H9 (cell line): ENCODE measurements around the gene LHFPL2. TPM values are rescaled to one million over a fixed set of nuclear protein-coding genes. Genes with fewer than 3 reads are reported as not detected.

Experiments
- DNase-seq: peaks from one replicate; pipeline ENCODE4 v3.0.0-alpha.2; 2017
- H2AFZ ChIP-seq: one replicate; pipeline ENCODE4 v1.6.1; 2013; ENCODE audit warnings: mild to moderate bottlenecking, low read length, control low read depth, moderate library complexity
- H2AK5ac ChIP-seq: 2 replicates; pipeline ENCODE4 v1.6.1; 2013; ENCODE audit warnings: low read length, control low read depth, mixed read lengths; ENCODE audit not compliant: insufficient read length
- H2BK120ac ChIP-seq: one replicate; pipeline ENCODE4 v1.6.1; 2013; ENCODE audit warnings: low read depth, mild to moderate bottlenecking, low read length, control low read depth, inconsistent platforms; ENCODE audit not compliant: poor library complexity, severe bottlenecking
- H2BK12ac ChIP-seq: 2 replicates; pipeline ENCODE4 v1.6.1; 2013; ENCODE audit warnings: low read length, control low read depth, mixed read lengths, low read depth; ENCODE audit not compliant: insufficient read length
- H2BK15ac ChIP-seq: 2 replicates; pipeline ENCODE4 v1.6.1; 2013; ENCODE audit warnings: low read depth, low read length, control low read depth
- H2BK20ac ChIP-seq: one replicate; pipeline ENCODE4 v1.6.1; 2013; ENCODE audit warnings: low read depth, mild to moderate bottlenecking, low read length, control low read depth, inconsistent platforms; ENCODE audit not compliant: poor library complexity, severe bottlenecking
- H2BK5ac ChIP-seq: 2 replicates; pipeline ENCODE4 v1.6.1; 2013; ENCODE audit warnings: low read length, control low read depth, mixed read lengths; ENCODE audit not compliant: insufficient read length
- H3K14ac ChIP-seq: 2 replicates; pipeline ENCODE4 v1.6.1; 2013; ENCODE audit warnings: low read length, control low read depth; ENCODE audit not compliant: insufficient read depth
- H3K18ac ChIP-seq: 2 replicates; pipeline ENCODE4 v1.6.1; 2013; ENCODE audit warnings: low read depth, mild to moderate bottlenecking, mixed read lengths, low read length, control low read depth; ENCODE audit not compliant: insufficient read length
- H3K23ac ChIP-seq: 2 replicates; pipeline ENCODE4 v1.6.1; 2013; ENCODE audit warnings: low read length, control low read depth, mixed read lengths, low read depth; ENCODE audit not compliant: insufficient read length
- H3K23me2 ChIP-seq: 2 replicates; pipeline ENCODE4 v1.6.1; 2013; ENCODE audit warnings: low read depth, mild to moderate bottlenecking, mixed read lengths, low read length, control low read depth; ENCODE audit not compliant: insufficient read length, poor library complexity, severe bottlenecking
- H3K27ac ChIP-seq: 2 replicates; pipeline ENCODE4 v1.5.1; 2013; ENCODE audit warnings: low read length, control low read depth, mixed read lengths, low read depth; ENCODE audit not compliant: insufficient read length
- H3K27me3 ChIP-seq: 2 replicates; pipeline ENCODE4 v1.6.1; 2013; ENCODE audit warnings: low read length, control low read depth, inconsistent platforms; ENCODE audit not compliant: insufficient read depth
- H3K4ac ChIP-seq: 2 replicates; pipeline ENCODE4 v1.6.1; 2013; ENCODE audit warnings: low read depth, mild to moderate bottlenecking, control low read depth, inconsistent platforms, low read length, moderate library complexity
- H3K4me1 ChIP-seq: 2 replicates; pipeline ENCODE4 v1.6.1; 2013; ENCODE audit warnings: low read length, control low read depth, inconsistent platforms; ENCODE audit not compliant: insufficient read depth
- H3K4me2 ChIP-seq: 2 replicates; pipeline ENCODE4 v1.6.1; 2013; ENCODE audit warnings: low read length, control low read depth, mixed read lengths; ENCODE audit not compliant: insufficient read length, insufficient read depth
- H3K56ac ChIP-seq: 2 replicates; pipeline ENCODE4 v1.6.1; 2013; ENCODE audit warnings: low read depth, mild to moderate bottlenecking, mixed read lengths, low read length, control low read depth; ENCODE audit not compliant: insufficient read length
- H3K79me1 ChIP-seq: 2 replicates; pipeline ENCODE4 v1.6.1; 2013; ENCODE audit warnings: low read depth, mild to moderate bottlenecking, moderate library complexity, low read length, control low read depth, inconsistent platforms; ENCODE audit not compliant: insufficient read depth, poor library complexity, severe bottlenecking
- H3K79me2 ChIP-seq: 2 replicates; pipeline ENCODE4 v1.6.1; 2013; ENCODE audit warnings: low read length, control low read depth, inconsistent platforms; ENCODE audit not compliant: insufficient read depth
- H3K9ac ChIP-seq: 2 replicates; pipeline ENCODE4 v1.6.1; 2013; ENCODE audit warnings: low read length, control low read depth, mixed read lengths; ENCODE audit not compliant: insufficient read length; ENCODE audit errors: extremely low read depth
- H3K9me3 ChIP-seq: one replicate; pipeline ENCODE4 v1.6.1; 2013; ENCODE audit warnings: low read depth, low read length, inconsistent platforms; ENCODE audit not compliant: control insufficient read depth
- H3T11ph ChIP-seq: one replicate; pipeline ENCODE4 v1.6.1; 2013; ENCODE audit warnings: mild to moderate bottlenecking, low read length, control low read depth, inconsistent platforms
- H4K20me1 ChIP-seq: one replicate; pipeline ENCODE4 v1.6.1; 2013; ENCODE audit not compliant: control insufficient read depth, insufficient read length, insufficient read depth
- H4K5ac ChIP-seq: 2 replicates; pipeline ENCODE4 v1.6.1; 2013; ENCODE audit warnings: low read depth, mild to moderate bottlenecking, mixed read lengths, low read length, control low read depth; ENCODE audit not compliant: insufficient read length
- H4K8ac ChIP-seq: replicated peaks from 2 replicates; pipeline ENCODE4 v1.6.1; 2013; ENCODE audit warnings: low read length, control low read depth, mixed read lengths, low read depth; ENCODE audit not compliant: insufficient read length
- H4K91ac ChIP-seq: 2 replicates; pipeline ENCODE4 v1.6.1; 2013; ENCODE audit warnings: low read depth, mild to moderate bottlenecking, moderate library complexity, mixed read lengths, low read length, control low read depth; ENCODE audit not compliant: insufficient read length
- H3K27ac Mint-ChIP-seq, 3 experiments: 2 replicates in 2 of 3; 3 replicates in 1 of 3; pipeline ENCODE4 v1.8.0; 2020 to 2021; ENCODE audit warnings: mixed read lengths in 3 of 3, mild to moderate bottlenecking in 1 of 3, moderate library complexity in 1 of 3
- H3K27me3 Mint-ChIP-seq: 2 replicates; pipeline ENCODE4 v1.8.0; 2021; ENCODE audit warnings: low read depth, mild to moderate bottlenecking, moderate library complexity, mixed read lengths
- H3K36me3 Mint-ChIP-seq, 3 experiments: 2 replicates in 2 of 3; 3 replicates in 1 of 3; pipeline ENCODE4 v1.8.0; 2020 to 2021; ENCODE audit warnings: low read depth in 3 of 3, mixed read lengths in 3 of 3; ENCODE audit not compliant: insufficient read depth in 1 of 3
- H3K4me1 Mint-ChIP-seq, 2 experiments: 2 replicates each; pipeline ENCODE4 v1.8.0; 2020; ENCODE audit warnings: mixed read lengths in 2 of 2
- H3K4me3 Mint-ChIP-seq, 2 experiments: 2 replicates in 1 of 2; 3 replicates in 1 of 2; pipeline ENCODE4 v1.8.0; 2020 to 2021; ENCODE audit warnings: mild to moderate bottlenecking in 2 of 2, mixed read lengths in 2 of 2, moderate library complexity in 1 of 2
- H3K9me3 Mint-ChIP-seq, 2 experiments: 2 replicates in 1 of 2; 3 replicates in 1 of 2; pipeline ENCODE4 v1.8.0; 2020; ENCODE audit warnings: mild to moderate bottlenecking in 2 of 2, mixed read lengths in 2 of 2, moderate library complexity in 1 of 2
- WGBS: extraction: QIAGEN DNeasy Blood & Tissue Kit; methylation state at CpG from one replicate; pipeline ENCODE4 v1.1.7; 2013; ENCODE audit warnings: missing lambda C conversion rate, low lambda C conversion rate, mixed read lengths; ENCODE audit not compliant: insufficient read length; ENCODE audit errors: extremely low coverage; 5-methylcytosine and 5-hydroxymethylcytosine counted together
- total RNA-seq: library from RNA; stranded (reverse); gene quantifications from 2 replicates; pipeline ENCODE4 v1.2.1, GENCODE V29; 2021
- TF ChIP-seq, protein P1 (sequence below): fragments of 200-600 bp; sonication (generic); conservative IDR thresholded peaks from 3 replicates; pipeline ENCODE4 v1.8.0; 2021; ENCODE audit warnings: antibody characterized with exemption, mild to moderate bottlenecking

The LHFPL2 gene
- total RNA-seq, 1 experiment from 2014 or later, result 26.3 TPM

DNA sequence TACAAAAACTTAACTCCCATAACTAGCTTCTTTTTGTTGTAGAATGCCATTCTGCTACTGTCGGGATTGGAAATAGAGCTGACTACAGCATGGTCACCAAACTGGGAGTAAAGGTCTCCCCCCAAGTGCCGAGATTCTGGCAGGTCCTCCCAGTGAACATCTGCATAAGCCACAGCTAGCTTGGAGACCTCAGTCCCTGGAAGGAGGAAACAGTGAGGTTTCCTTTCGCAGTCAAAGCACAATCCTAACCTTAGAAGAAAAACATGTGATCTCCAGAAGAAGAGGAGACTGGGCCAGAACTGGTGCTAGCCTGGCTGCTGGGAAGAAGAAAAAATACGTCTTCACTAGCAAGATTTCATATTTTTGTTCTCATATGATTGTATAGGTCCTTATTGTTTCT, 160.7 kb downstream of the LHFPL2 start:
- no peaks in the 10 kb centered on the region for H3K4me1 ChIP-seq
- no peak overlapping the region for H2AFZ ChIP-seq
- H2BK20ac ChIP-seq, result no peak overlapping the region
- H4K5ac ChIP-seq, result no peak overlapping the region
- no peak overlapping the region for H2BK15ac ChIP-seq
- no peak overlapping the region for H3K56ac ChIP-seq
- H3K23me2 ChIP-seq, result no peaks in the 10 kb centered on the region
- TF ChIP-seq, protein P1, sequence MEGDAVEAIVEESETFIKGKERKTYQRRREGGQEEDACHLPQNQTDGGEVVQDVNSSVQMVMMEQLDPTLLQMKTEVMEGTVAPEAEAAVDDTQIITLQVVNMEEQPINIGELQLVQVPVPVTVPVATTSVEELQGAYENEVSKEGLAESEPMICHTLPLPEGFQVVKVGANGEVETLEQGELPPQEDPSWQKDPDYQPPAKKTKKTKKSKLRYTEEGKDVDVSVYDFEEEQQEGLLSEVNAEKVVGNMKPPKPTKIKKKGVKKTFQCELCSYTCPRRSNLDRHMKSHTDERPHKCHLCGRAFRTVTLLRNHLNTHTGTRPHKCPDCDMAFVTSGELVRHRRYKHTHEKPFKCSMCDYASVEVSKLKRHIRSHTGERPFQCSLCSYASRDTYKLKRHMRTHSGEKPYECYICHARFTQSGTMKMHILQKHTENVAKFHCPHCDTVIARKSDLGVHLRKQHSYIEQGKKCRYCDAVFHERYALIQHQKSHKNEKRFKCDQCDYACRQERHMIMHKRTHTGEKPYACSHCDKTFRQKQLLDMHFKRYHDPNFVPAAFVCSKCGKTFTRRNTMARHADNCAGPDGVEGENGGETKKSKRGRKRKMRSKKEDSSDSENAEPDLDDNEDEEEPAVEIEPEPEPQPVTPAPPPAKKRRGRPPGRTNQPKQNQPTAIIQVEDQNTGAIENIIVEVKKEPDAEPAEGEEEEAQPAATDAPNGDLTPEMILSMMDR, result no peak
- H2AK5ac ChIP-seq, result no peak overlapping the region
- H2BK12ac ChIP-seq, result no peak overlapping the region
- no peak overlapping the region for H3K9ac ChIP-seq
- no CpG with 5 or more reads among the region's 4 CpGs for WGBS
- H3K18ac ChIP-seq, result no peak overlapping the region
- Mint-ChIP-seq H3K4me1 (peaks cover 10 to 11% of the 10 kb centered on the region in 2 experiments), H3K9me3 (no peaks in the 10 kb centered on the region), H3K27me3 (no peaks in the 10 kb centered on the region), H3K4me3 (no peak overlapping the region), H3K36me3 (peaks cover 30 to 46% (median 30%) of the 10 kb centered on the region in 3 experiments; a peak in 6 of 7 replicates), H3K27ac (peak overlapping the region in 2 of 3 experiments; percentile 58 to 60; a peak in 3 of 7 replicates)
- H2BK120ac ChIP-seq, result no peak overlapping the region
- H3K27me3 ChIP-seq, result no peaks in the 10 kb centered on the region
- H3K14ac ChIP-seq, result no peak overlapping the region
- H4K91ac ChIP-seq, result no peak overlapping the region
- H3K4ac ChIP-seq, result no peak overlapping the region
- DNase-seq, result no peak
- no peak overlapping the region for H4K8ac ChIP-seq
- no peak overlapping the region for H3K27ac ChIP-seq
- H3K23ac ChIP-seq, result no peak overlapping the region
- H3K9me3 ChIP-seq, result no peaks in the 10 kb centered on the region
- H3K79me1 ChIP-seq, result no peaks in the 10 kb centered on the region
- no peaks in the 10 kb centered on the region for H4K20me1 ChIP-seq
- no peaks in the 10 kb centered on the region for H3K79me2 ChIP-seq
- H2BK5ac ChIP-seq, result no peak overlapping the region
- H3K4me2 ChIP-seq, result no peak overlapping the region
- no peak overlapping the region for H3T11ph ChIP-seq
